HEK293 (cell line): ENCODE measurements around the gene DSN1.

Source experiments
- CTCF ChIA-PET: fragments of 350-600 bp; formaldehyde crosslinking; extraction: SDS; loops from one replicate; lab custom pipeline; 2021; ENCODE audit warnings: antibody characterized with exemption; lab: Yijun Ruan, JAX
- POLR2A ChIA-PET: fragments of 300-600 bp; formaldehyde crosslinking; extraction: SDS; loops from one replicate; lab custom pipeline; 2020; ENCODE audit warnings: antibody characterized with exemption, inconsistent platforms; lab: Yijun Ruan, JAX
- H3K27ac ChIP-seq: fragments of 200-500 bp; sonication (Bioruptor generic); 2 replicates; pipeline ENCODE4 v1.5.1; 2014; ENCODE audit warnings: low read depth, low read length, control low read depth, inconsistent platforms; ENCODE audit errors: extremely low read depth
- H3K36me3 ChIP-seq, 2 experiments: fragments of 200-500 bp in 1 of 2; sonication (Bioruptor generic) in 1 of 2; 1 replicate in 1 of 2; 2 replicates in 1 of 2; pipeline ENCODE4 v1.5.1; 2014 to 2017; ENCODE audit warnings: inconsistent platforms in 2 of 2, low read length in 2 of 2; ENCODE audit not compliant: control insufficient read depth in 2 of 2, insufficient read depth in 1 of 2
- H3K4me1 ChIP-seq: fragments of 200-500 bp; sonication (Bioruptor generic); 2 replicates; pipeline ENCODE4 v1.5.1; 2014; ENCODE audit warnings: mild to moderate bottlenecking, low read length, inconsistent platforms; ENCODE audit not compliant: control insufficient read depth, insufficient read depth
- H3K4me3 ChIP-seq: 2 replicates; pipeline ENCODE4 v1.5.1; 2011; ENCODE audit warnings: low read depth, mild to moderate bottlenecking, control low read depth, low read length, moderate library complexity
- H3K9me3 ChIP-seq: fragments of 200-500 bp; sonication (Bioruptor generic); 2 replicates; pipeline ENCODE4 v1.5.1; 2014; ENCODE audit warnings: low read depth, low read length, inconsistent platforms; ENCODE audit not compliant: control insufficient read depth, insufficient read depth
- GLI2 ChIP-seq: fragments of 450-650 bp; formaldehyde crosslinking; IDR thresholded peaks from 2 replicates; pipeline ENCODE4; 2017; ENCODE audit warnings: missing biosample characterization, missing genetic modification characterization, low read depth, borderline replicate concordance
- GLIS2 ChIP-seq: fragments of 450-650 bp; formaldehyde crosslinking; IDR thresholded peaks from 2 replicates; pipeline ENCODE4 v1.5.1; 2016; ENCODE audit warnings: missing biosample characterization, missing genetic modification characterization
- INSM2 ChIP-seq: fragments of 450-650 bp; formaldehyde crosslinking; IDR thresholded peaks from 2 replicates; pipeline ENCODE4 v1.5.1; 2016; ENCODE audit warnings: missing biosample characterization, missing genetic modification characterization
- MEIS1 ChIP-seq: sonication (generic); formaldehyde crosslinking; IDR thresholded peaks from 2 replicates; pipeline ENCODE4 v1.8.1; 2022; ENCODE audit warnings: missing genetic modification reagents, mild to moderate bottlenecking, borderline replicate concordance
- REST ChIP-seq: fragments of 450-650 bp; formaldehyde crosslinking; IDR thresholded peaks from 2 replicates; pipeline ENCODE4 v1.5.1; 2016; ENCODE audit warnings: missing biosample characterization, missing genetic modification characterization
- SP3 ChIP-seq: fragments of 450-650 bp; formaldehyde crosslinking; IDR thresholded peaks from 2 replicates; pipeline ENCODE4 v1.5.1; 2016; ENCODE audit warnings: missing biosample characterization, missing genetic modification characterization
- SP7 ChIP-seq: fragments of 450-650 bp; formaldehyde crosslinking; IDR thresholded peaks from 2 replicates; pipeline ENCODE4 v1.5.1; 2016; ENCODE audit warnings: missing biosample characterization, missing genetic modification characterization
- ZBTB7A ChIP-seq: fragments of 450-650 bp; formaldehyde crosslinking; IDR thresholded peaks from 2 replicates; pipeline ENCODE4 v1.5.1; 2016; ENCODE audit warnings: low read depth, missing biosample characterization, missing genetic modification characterization
- ZEB2 ChIP-seq: fragments of 450-650 bp; formaldehyde crosslinking; IDR thresholded peaks from 2 replicates; pipeline ENCODE4 v1.5.1; 2016; ENCODE audit warnings: missing biosample characterization, missing genetic modification characterization
- ZFHX2 ChIP-seq: fragments of 450-650 bp; formaldehyde crosslinking; conservative IDR thresholded peaks from 2 replicates; pipeline ENCODE4 v1.5.1; 2016; ENCODE audit warnings: missing biosample characterization, missing genetic modification characterization
- ZFP41 ChIP-seq: fragments of 450-650 bp; formaldehyde crosslinking; IDR thresholded peaks from 2 replicates; pipeline ENCODE4 v1.5.1; 2016; ENCODE audit warnings: missing biosample characterization, missing genetic modification characterization, borderline replicate concordance
- ZFP69B ChIP-seq: fragments of 450-650 bp; formaldehyde crosslinking; IDR thresholded peaks from 2 replicates; pipeline ENCODE4 v1.5.1; 2016; ENCODE audit warnings: missing biosample characterization, missing genetic modification characterization
- ZNF16 ChIP-seq: fragments of 450-650 bp; formaldehyde crosslinking; IDR thresholded peaks from 2 replicates; pipeline ENCODE4 v1.5.1; 2016; ENCODE audit warnings: low read depth, missing biosample characterization, missing genetic modification characterization
- ZNF19 ChIP-seq: fragments of 450-650 bp; formaldehyde crosslinking; IDR thresholded peaks from 2 replicates; pipeline ENCODE4; 2016; ENCODE audit warnings: missing biosample characterization, missing genetic modification characterization, low read depth
- ZNF221 ChIP-seq: fragments of 450-650 bp; formaldehyde crosslinking; IDR thresholded peaks from 2 replicates; pipeline ENCODE4 v1.5.1; 2017; ENCODE audit warnings: missing biosample characterization, missing genetic modification characterization, borderline replicate concordance
- ZNF354C ChIP-seq: fragments of 450-650 bp; formaldehyde crosslinking; IDR thresholded peaks from 2 replicates; pipeline ENCODE4 v1.5.1; 2016; ENCODE audit warnings: missing biosample characterization, missing genetic modification characterization, low read depth, borderline replicate concordance
- ZNF501 ChIP-seq: fragments of 450-650 bp; formaldehyde crosslinking; IDR thresholded peaks from 2 replicates; pipeline ENCODE4 v1.5.1; 2016; ENCODE audit warnings: missing biosample characterization, missing genetic modification characterization
- ZNF658 ChIP-seq: fragments of 450-650 bp; formaldehyde crosslinking; IDR thresholded peaks from 2 replicates; pipeline ENCODE4; 2016; ENCODE audit warnings: missing biosample characterization, missing genetic modification characterization
- ZNF664 ChIP-seq: fragments of 450-650 bp; formaldehyde crosslinking; IDR thresholded peaks from 2 replicates; pipeline ENCODE4 v1.5.1; 2016; ENCODE audit warnings: missing biosample characterization, missing genetic modification characterization
- ZNF707 ChIP-seq: fragments of 450-650 bp; formaldehyde crosslinking; IDR thresholded peaks from 2 replicates; pipeline ENCODE4 v1.5.1; 2016; ENCODE audit warnings: missing biosample characterization, missing genetic modification characterization
- TF ChIP-seq, protein P1 (sequence below): fragments of 450-650 bp; formaldehyde crosslinking; IDR thresholded peaks from 2 replicates; pipeline ENCODE4 v1.5.1; 2016; ENCODE audit warnings: missing biosample characterization, missing genetic modification characterization

Gene DSN1

GRCh38 chr20:36784116-36784515 lies 10.6 kb upstream of the DSN1 start:
- CTCF ChIA-PET = no interaction called here
- POLR2A ChIA-PET = interaction anchor here (1.9 kb wide), 1 partner anchor 11 kb away, joined by 4 read pairs; the partner anchor contains the start of gene DSN1
- Histone ChIP-seq H3K27ac (no peak overlapping the region), H3K4me1 (no peaks in the 10 kb centered on the region), H3K4me3 (no peak overlapping the region), H3K9me3 (no peaks in the 10 kb centered on the region), H3K36me3 (peaks cover 0 to 42% of the 10 kb centered on the region in 2 experiments; a peak in 2 of 3 replicates)
- no peak for TF ChIP-seq SP3 (tag by site-specific recombination)
- no peak for TF ChIP-seq MEIS1 (CRISPR knock-in tag)
- TF ChIP-seq ZEB2 = no peak
- no peak for TF ChIP-seq ZNF354C (tag by site-specific recombination)
- TF ChIP-seq GLI2 = no peak
- TF ChIP-seq GLIS2 (tag by site-specific recombination) = no peak

- H3K27ac ChIP-seq = no peak overlapping the region
- CTCF ChIA-PET = no interaction called here
- H3K36me3 ChIP-seq = peaks cover 0 to 18% of the 10 kb centered on the region in 2 experiments; a peak in 2 of 3 replicates
- no peaks in the 10 kb centered on the region for H3K9me3 ChIP-seq
- H3K4me1 ChIP-seq = no peaks in the 10 kb centered on the region
- H3K4me3 ChIP-seq = no peak overlapping the region
- no peak for TF ChIP-seq ZFP41 (tag by site-specific recombination)
- TF ChIP-seq INSM2 = no peak
- no peak for TF ChIP-seq ZBTB7A (tag by site-specific recombination)
- no peak for TF ChIP-seq ZNF16 (tag by site-specific recombination)
- no peak for TF ChIP-seq ZNF221 (tag by site-specific recombination)
- TF ChIP-seq ZNF19 = no peak
- TF ChIP-seq ZFP69B (tag by site-specific recombination) = no peak
- TF ChIP-seq REST (tag by site-specific recombination) = no peak
- no peak for TF ChIP-seq ZNF501 (tag by site-specific recombination)
- no peak for TF ChIP-seq ZNF707 (tag by site-specific recombination)
- no peak for TF ChIP-seq ZFHX2
- TF ChIP-seq, protein P1, sequence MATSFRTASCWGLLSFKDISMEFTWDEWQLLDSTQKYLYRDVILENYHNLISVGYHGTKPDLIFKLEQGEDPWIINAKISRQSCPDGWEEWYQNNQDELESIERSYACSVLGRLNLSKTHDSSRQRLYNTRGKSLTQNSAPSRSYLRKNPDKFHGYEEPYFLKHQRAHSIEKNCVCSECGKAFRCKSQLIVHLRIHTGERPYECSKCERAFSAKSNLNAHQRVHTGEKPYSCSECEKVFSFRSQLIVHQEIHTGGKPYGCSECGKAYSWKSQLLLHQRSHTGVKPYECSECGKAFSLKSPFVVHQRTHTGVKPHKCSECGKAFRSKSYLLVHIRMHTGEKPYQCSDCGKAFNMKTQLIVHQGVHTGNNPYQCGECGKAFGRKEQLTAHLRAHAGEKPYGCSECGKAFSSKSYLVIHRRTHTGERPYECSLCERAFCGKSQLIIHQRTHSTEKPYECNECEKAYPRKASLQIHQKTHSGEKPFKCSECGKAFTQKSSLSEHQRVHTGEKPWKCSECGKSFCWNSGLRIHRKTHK (tag by site-specific recombination) = no peak
- TF ChIP-seq SP7 (tag by site-specific recombination) = no peak
- TF ChIP-seq ZNF664 (tag by site-specific recombination) = no peak
- no peak for TF ChIP-seq ZNF658 (tag by site-specific recombination)
- POLR2A ChIA-PET = no interaction called here
These were observed 6.1 kb upstream of the DSN1 start for GRCh38 chr20:36779656-36780025.
